Transverse colon (tissue), 4 donors: ENCODE data around the gene LRRC75B. TPM values are rescaled to one million over a fixed set of nuclear protein-coding genes. Genes with fewer than 3 reads are reported as not detected.
A peak's percentile ranks its signal among the peaks of the same experiment; 100 is the strongest.
"Not testable (repeated sequence)": the region's sequence is repeated elsewhere in the genome, so short reads cannot be mapped to it uniquely, and the experiment has no call there.

ENCODE experiments used
- DNase-seq: peaks from one replicate; pipeline ENCODE4 v3.0.0-alpha.2; 2019
- H3K27ac ChIP-seq, 4 donors: fragments of 200-600 bp; sonication (generic); 2 replicates each; pipeline ENCODE4 v1.5.1; 2016 to 2018; ENCODE audit warnings: inconsistent platforms in 4 of 4
- H3K27me3 ChIP-seq: fragments of 200-600 bp; sonication (generic); 2 replicates; pipeline ENCODE4 v1.5.1; 2017; ENCODE audit warnings: inconsistent platforms
- H3K36me3 ChIP-seq, 4 donors: fragments of 200-600 bp; sonication (generic); 2 replicates each; pipeline ENCODE4 v1.5.1; 2017 to 2019; ENCODE audit warnings: inconsistent platforms in 4 of 4
- H3K4me1 ChIP-seq, 4 donors: fragments of 200-600 bp; sonication (generic); 2 replicates each; pipeline ENCODE4 v1.5.1; 2017 to 2020; ENCODE audit warnings: inconsistent platforms in 4 of 4
- H3K4me3 ChIP-seq, 4 donors: fragments of 200-600 bp; sonication (generic); 1 replicate in 1 of 4; 2 replicates in 3 of 4; pipeline versions ENCODE4 v1.5.1 to v1.6.1; 2017 to 2019; ENCODE audit warnings: inconsistent platforms in 4 of 4
- H3K9me3 ChIP-seq, 2 donors: fragments of 200-600 bp; sonication (generic); 2 replicates each; pipeline ENCODE4 v1.5.1; 2017 to 2019; ENCODE audit warnings: inconsistent platforms in 2 of 2
- CTCF ChIP-seq, 5 experiments: fragments of 200-600 bp in 3 of 5; fragments of 450-650 bp in 2 of 5; sonication (generic) in 3 of 5; IDR thresholded peaks; 1 replicate in 2 of 5; 2 replicates in 3 of 5; pipeline ENCODE4 v1.5.1; 2016 to 2017; ENCODE audit warnings: antibody characterized with exemption in 5 of 5, inconsistent platforms in 3 of 5, mild to moderate bottlenecking in 2 of 5, moderate library complexity in 1 of 5
- EP300 ChIP-seq: sonication (generic); formaldehyde crosslinking; IDR thresholded peaks from one replicate; pipeline ENCODE4 v1.6.1; 2017; ENCODE audit warnings: antibody characterized with exemption, low read depth
- POLR2A ChIP-seq: fragments of 450-650 bp; IDR thresholded peaks from one replicate; pipeline ENCODE4 v1.6.1; 2016; ENCODE audit warnings: antibody characterized with exemption, mild to moderate bottlenecking, moderate library complexity
- POLR2AphosphoS5 ChIP-seq, 3 donors: sonication (generic); formaldehyde crosslinking; IDR thresholded peaks; one replicate each; pipeline ENCODE4 v1.6.1; 2016; ENCODE audit warnings: antibody characterized with exemption in 3 of 3
- WGBS, 2 donors: methylation state at CpG; one replicate each; pipeline ENCODE4 v1.1.5; 2018; ENCODE audit warnings: low coverage in 1 of 2; 5-methylcytosine and 5-hydroxymethylcytosine counted together
- in situ Hi-C, 4 donors: fragments of 200-750 bp; cut with MboI; loops; one replicate each; pipeline versions ENCODE4 v1.15.0 to v1.15.1; 2017; ENCODE audit warnings: low sequenced_read_pairs in 3 of 4, low pct_ligation_motif_present in 1 of 4, low pct_unique_long_range_greater_than_20kb in 1 of 4
- intact Hi-C: fragments of 100-400 bp; cut with DNase I; formaldehyde crosslinking; loops from one replicate; pipeline ENCODE4 v1.15.1; 2023; ENCODE audit warnings: low total_unique reads
- total RNA-seq, 4 donors: library from RNA; depleted of rRNA; stranded (reverse); fragments of >200 nt; gene quantifications; one replicate each; pipeline ENCODE4 v1.1.0, GENCODE V29; 2016

LRRC75B gene
- total RNA-seq, 4 donors from 2014 or later, result 13.3 to 20.6 (median 16.6) TPM

GRCh38 chr22:24593836-24594568, 1.1 kb upstream of the LRRC75B start:
- TF ChIP-seq CTCF (IDR thresholded peaks at IDR 0.05), result no peak
- no peak for TF ChIP-seq POLR2AphosphoS5 (IDR thresholded peaks at IDR 0.05)
- TF ChIP-seq EP300, result no peak
- no peak for TF ChIP-seq POLR2A
- Histone ChIP-seq H3K27me3 (no peaks in the 10 kb centered on the region), H3K4me3 (no peak overlapping the region), H3K9me3 (no peaks in the 10 kb centered on the region), H3K4me1 (peaks cover 6 to 22% (median 15%) of the 10 kb centered on the region in 4 donors), H3K36me3 (no peaks in the 10 kb centered on the region), H3K27ac (peak overlapping the region; percentile 85 to 88 (median 86))
- DNase-seq, result peak; percentile 55
- intact Hi-C loops (no loop called here), in situ Hi-C loops (no loop called here)
- WGBS, 2 donors, result 25 to 70% methylated on average over 1 to 16 of the region's 16 CpGs

GRCh38 chr22:24593559-24593835, 624 bp upstream of the LRRC75B start:
- H3K27me3 ChIP-seq, intact Hi-C loops, DNase-seq, in situ Hi-C loops, H3K9me3 ChIP-seq, H3K36me3 ChIP-seq: not testable (repeated sequence)
- Histone ChIP-seq H3K4me1 (peaks cover 6 to 22% (median 15%) of the 10 kb centered on the region in 4 donors), H3K27ac (peak overlapping the region; percentile 85 to 88 (median 86)), H3K4me3 (peak overlapping the region in 2 of 4 donors; percentile 70 to 73)
- WGBS, 2 donors, result 81 to 88% methylated on average over 7 to 10 of the region's 10 CpGs

- 20% methylated on average over 16 of the region's 33 CpGs; no CpG with 5 or more reads in 1 of the 2 donors for whole genome bisulfite sequencing, 2 donors
- in situ Hi-C loops (no loop called here), intact Hi-C loops (no loop called here)
- DNase-seq, result peak; percentile 38
- H3K4me1 ChIP-seq, result peaks cover 6 to 22% (median 15%) of the 10 kb centered on the region in 4 donors
- peak overlapping the region; percentile 68 to 73 (median 69) for H3K4me3 ChIP-seq
- peak overlapping the region; percentile 85 to 88 (median 86) for H3K27ac ChIP-seq
- no peaks in the 10 kb centered on the region for H3K9me3 ChIP-seq
- TF ChIP-seq POLR2AphosphoS5 (IDR thresholded peaks at IDR 0.05), result no peak
- TF ChIP-seq POLR2A, result no peak
- no peak for TF ChIP-seq CTCF (IDR thresholded peaks at IDR 0.05)
- no peak for TF ChIP-seq EP300
- H3K36me3 ChIP-seq, result no peaks in the 10 kb centered on the region
- no peaks in the 10 kb centered on the region for H3K27me3 ChIP-seq
These were observed 619 bp downstream of the LRRC75B start for GRCh38 chr22:24592058-24592850.

GRCh38 chr22:24591286-24591830, 1.5 kb downstream of the LRRC75B start:
- Histone ChIP-seq H3K27ac (no peak overlapping the region), H3K4me1 (peaks cover 6 to 22% (median 15%) of the 10 kb centered on the region in 4 donors), H3K36me3 (no peaks in the 10 kb centered on the region), H3K27me3 (no peaks in the 10 kb centered on the region), H3K4me3 (no peak overlapping the region), H3K9me3 (no peaks in the 10 kb centered on the region)
- no peak for DNase-seq
- intact Hi-C loops, result no loop called here
- in situ Hi-C loops, result no loop called here
- TF ChIP-seq POLR2AphosphoS5 (IDR thresholded peaks at IDR 0.05), result no peak
- TF ChIP-seq CTCF (IDR thresholded peaks at IDR 0.05), result no peak
- TF ChIP-seq POLR2A, result no peak
- no peak for TF ChIP-seq EP300
- 93% methylated on average over 6 of the region's 6 CpGs; no CpG with 5 or more reads in 1 of the 2 donors for WGBS, 2 donors
